Stimulated activated CD4-positive, alpha-beta T cell treated with anti-CD3 and anti-CD28 coated beads, TNF-alpha, amount 100 ng/mL, for 4 hours (primary cell): ENCODE data around the gene ZNF324B.
A peak's percentile ranks its signal among the peaks of the same experiment; 100 is the strongest.
"Not testable (repeated sequence)": the region's sequence is repeated elsewhere in the genome, so short reads cannot be mapped to it uniquely, and the experiment has no call there.

Experiments used
- DNase-seq, 3 experiments: peaks; one replicate each; pipeline ENCODE4 v3.0.0-alpha.2; 2020; ENCODE audit warnings: low read depth in 3 of 3

Gene ZNF324B

DNA sequence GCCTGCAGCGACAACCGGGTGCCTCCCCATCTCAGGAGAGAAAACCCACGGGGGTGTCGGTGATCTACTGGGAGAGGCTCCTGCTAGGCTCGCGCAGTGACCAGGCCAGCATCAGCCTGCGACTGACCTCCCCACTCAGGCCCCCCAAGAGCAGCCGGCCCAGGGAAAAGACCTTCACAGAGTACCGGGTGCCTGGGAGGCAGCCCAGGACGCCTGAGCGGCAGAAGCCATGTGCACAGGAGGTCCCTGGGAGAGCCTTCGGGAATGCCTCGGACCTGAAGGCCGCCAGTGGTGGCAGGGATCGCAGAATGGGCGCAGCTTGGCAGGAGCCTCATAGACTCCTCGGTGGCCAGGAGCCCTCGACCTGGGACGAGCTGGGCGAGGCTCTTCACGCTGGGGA lies 3.9 kb downstream of the ZNF324B start:
- no peak for DNase-seq

- DNase-seq, result no peak
Observed at GRCh38 chr19:58456111-58456510, 4.7 kb downstream of the ZNF324B start.

DNA sequence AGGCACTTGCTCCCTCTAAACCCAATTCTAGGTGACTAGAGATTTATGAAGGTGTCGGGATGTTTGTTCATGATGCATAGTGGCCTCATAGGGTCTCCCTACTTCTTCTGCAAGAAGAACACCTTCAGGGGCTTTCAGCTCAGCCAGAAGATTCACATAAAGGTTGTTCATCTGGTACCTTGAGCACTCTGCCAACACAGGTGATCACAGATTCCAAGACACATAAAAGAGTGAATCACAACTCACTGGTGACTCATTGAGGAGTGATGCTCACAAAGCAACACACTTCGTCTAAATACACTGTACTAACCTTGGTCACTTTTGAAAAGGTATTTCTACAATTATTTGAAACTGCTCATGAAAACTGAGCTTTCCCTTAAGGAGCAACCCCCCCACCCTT lies 8.6 kb downstream of the ZNF324B start:
- no peak for DNase-seq

DNA sequence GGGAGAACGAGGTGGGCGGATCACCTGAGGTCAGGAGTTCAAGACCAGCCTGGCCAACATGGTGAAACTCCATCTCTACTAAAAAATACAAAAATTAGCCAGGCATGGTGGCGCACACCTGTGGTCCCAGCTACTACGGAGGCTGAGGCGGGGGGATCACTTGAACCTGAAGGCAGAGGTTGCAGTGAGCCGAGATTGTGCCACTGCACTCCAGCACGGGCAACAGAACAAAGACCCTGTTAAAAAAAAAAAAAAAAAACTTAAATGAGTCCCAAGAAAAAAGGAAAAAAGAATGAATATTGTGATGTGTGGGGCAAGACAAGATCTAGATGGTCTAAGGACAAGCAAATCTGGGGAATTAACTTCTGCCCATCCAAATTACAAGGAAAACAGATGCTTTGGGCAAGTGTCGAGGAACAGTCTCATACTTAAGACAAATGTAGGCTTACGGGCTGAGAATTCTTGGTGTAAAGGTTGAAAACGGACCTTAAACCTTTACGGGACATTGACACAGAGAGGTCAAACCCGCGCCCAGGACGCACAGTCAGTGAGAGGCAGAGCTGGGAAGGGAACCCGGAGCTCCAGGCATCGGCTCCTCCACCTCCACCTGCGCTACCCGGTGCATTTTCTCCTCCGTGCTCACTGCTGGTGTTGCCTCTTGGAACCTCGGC lies 14.8 kb downstream of the ZNF324B start:
- no peak for DNase-seq

GRCh38 chr19:58466760-58467589 lies 15.6 kb downstream of the ZNF324B start, which contains the start of gene ZNF324:
Gene ZNF324 (plus strand): TSS chr19:58467080. CDS start chr19:58469186, 2,106 bp downstream.
- peak; percentile 92 to 96 (median 96) for DNase-seq

- DNase-seq, result no peak
Observed at GRCh38 chr19:58468216-58468839, 16.9 kb downstream of the ZNF324B start.

DNA sequence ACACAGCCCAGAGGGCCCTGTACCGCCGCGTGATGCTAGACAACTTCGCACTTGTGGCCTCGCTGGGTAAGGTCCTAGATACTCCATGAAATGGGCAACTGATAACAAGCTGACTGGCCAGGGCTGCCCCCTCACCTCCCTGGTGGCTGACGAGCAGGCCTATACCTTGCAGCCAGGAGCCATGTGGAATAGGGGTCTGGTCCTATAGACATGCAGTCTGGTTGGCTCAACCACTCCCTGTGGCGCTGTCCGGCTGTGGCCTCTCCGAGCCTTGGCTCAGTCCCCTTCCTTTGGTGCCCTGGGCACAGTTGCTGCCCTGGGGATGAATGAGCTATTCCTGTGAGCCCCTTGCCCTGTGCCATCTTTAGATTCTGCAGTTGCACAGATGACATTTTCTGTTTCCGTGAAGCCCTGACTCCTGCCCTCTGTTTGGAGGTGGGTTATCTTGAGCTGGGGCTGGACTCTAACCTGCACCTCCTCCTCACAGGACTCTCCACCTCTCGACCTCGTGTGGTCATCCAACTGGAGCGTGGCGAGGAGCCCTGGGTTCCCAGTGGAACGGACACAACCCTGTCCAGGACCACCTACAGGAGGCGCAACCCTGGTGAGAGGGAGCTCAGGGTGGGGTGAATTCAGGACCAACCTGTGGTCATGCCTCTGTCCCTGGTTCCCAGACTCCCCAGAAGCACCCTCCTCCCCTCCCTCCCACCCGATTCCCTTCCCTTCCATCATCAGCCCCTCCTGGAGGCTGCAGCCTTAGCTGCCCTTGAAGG lies 18.0 kb downstream of the ZNF324B start:
- no peak for DNase-seq

- not testable (repeated sequence) for DNase-seq
Observed at GRCh38 chr19:58470837-58471543, 19.6 kb downstream of the ZNF324B start.

GRCh38 chr19:58471736-58472135 lies 20.3 kb downstream of the ZNF324B start:
- no peak for DNase-seq

DNA sequence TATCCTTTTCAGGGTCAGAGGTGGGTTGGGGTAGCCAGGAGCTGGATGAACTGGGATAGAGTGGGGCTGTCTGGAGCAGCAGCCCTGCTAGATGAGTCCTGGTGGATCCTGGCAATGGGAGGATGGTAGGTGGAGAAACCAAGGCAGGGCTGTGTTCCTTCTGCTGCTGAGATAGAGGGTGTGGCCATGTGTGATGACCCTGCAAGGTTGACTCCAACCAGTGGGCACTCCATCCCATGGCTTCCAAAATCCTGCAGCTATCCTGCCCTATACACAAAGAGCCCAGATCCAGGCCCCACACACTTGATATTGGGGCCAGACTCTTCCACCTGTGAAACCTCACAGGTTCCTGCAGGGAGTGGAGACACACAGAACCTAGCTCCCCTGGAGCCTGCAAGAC lies 22.4 kb downstream of the ZNF324B start:
- DNase-seq, result no peak

DNA sequence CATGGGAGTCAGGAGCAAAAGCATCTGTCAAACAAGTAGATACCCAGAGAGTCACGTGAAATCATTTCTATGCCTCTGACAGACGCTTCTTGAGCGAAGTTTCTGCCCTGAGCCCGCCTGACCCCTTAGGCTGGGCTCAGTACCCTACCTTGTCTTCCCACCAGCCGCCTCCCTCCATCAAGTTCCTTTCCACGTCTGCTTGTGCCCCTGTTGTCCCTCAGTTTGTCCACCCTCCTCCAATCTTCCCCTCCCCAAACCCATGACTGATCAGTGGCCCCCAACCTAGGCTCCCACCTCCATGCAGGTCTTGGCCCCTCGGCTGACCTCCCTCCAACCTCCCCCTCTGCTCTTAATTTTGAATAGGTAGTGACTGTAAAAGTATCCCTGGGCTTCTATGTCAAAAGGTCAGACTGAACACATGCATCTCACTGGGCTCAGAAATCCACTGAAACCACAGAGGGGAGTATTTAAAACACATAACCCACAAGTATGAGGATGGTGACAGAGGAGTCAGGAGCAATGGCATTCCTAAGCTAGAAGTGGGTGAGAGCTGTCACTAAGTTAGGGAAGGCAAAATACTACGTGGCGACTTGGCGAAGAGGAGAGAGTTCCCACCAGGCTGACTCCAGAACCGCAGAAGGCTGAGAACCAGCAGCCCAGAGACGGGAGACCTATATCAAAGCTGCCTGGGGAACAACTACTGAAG lies 23.0 kb downstream of the ZNF324B start:
- no peak for DNase-seq

- DNase-seq, result no peak
Observed at GRCh38 chr19:58474997-58475713, 23.7 kb downstream of the ZNF324B start.

GRCh38 chr19:58475714-58476497 lies 24.5 kb downstream of the ZNF324B start, which contains the start of gene ZNF446:
Gene ZNF446 (plus strand): TSS chr19:58476352. CDS start chr19:58477219, 867 bp downstream.
- peak; percentile 86 to 91 (median 90) for DNase-seq

- no peak for DNase-seq
Observed at GRCh38 chr19:58476498-58477015, 25.1 kb downstream of the ZNF324B start.

- no peak for DNase-seq
Observed at GRCh38 chr19:58477130-58477529, 25.7 kb downstream of the ZNF324B start.

DNA sequence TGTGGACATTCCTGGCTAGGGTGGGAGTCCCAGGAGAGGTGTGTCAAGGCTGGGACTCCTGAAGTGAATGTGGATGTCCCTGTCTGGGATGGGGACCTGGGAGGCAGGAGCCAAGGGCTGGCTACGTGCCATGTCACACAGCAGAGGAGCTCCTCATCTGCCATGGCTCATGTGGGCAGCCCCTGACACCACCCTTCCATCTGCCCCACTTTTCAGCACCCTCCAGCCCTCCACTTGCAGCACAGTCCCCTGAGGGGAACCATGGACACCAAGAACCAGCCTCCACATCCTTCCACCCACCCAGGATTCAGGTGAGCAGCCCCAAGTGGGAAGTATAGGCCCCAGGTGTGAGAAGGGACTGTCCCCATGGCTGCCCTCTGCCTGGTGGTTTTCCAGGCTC lies 26.4 kb downstream of the ZNF324B start:
- no peak for DNase-seq

GRCh38 chr19:58479303-58479702 lies 27.9 kb downstream of the ZNF324B start:
- no peak for DNase-seq

- no peak for DNase-seq
Observed at GRCh38 chr19:58479736-58480480, 28.5 kb downstream of the ZNF324B start.
